DND-41 (cell line): ENCODE measurements around the gene CHRDL1.

Experiments
- ATAC-seq: fragments of 200-7000 bp; cut with Tn5 transposase; 3 replicates; pipeline ENCODE4 v1.9.1; 2021; ENCODE audit warnings: low read depth; ENCODE audit not compliant: insufficient read depth
- DNase-seq: peaks from one replicate; pipeline ENCODE4 v3.0.0-alpha.2; 2020
- H2AFZ ChIP-seq: 2 replicates; pipeline ENCODE4 v1.6.0; 2012; ENCODE audit warnings: low read depth, low read length
- H3K27ac ChIP-seq: 2 replicates; pipeline ENCODE4 v1.5.1; 2012; ENCODE audit warnings: low read length, inconsistent platforms
- H3K27me3 ChIP-seq: fragments of 200-600 bp; sonication (generic); 2 replicates; pipeline ENCODE4 v1.6.0; 2012; ENCODE audit warnings: low read length, mild to moderate bottlenecking, inconsistent platforms; ENCODE audit not compliant: insufficient read depth, poor library complexity
- H3K36me3 ChIP-seq: 2 replicates; pipeline ENCODE4 v1.5.1; 2012; ENCODE audit warnings: low read length, inconsistent platforms; ENCODE audit not compliant: insufficient read depth
- H3K4me1 ChIP-seq: 2 replicates; pipeline ENCODE4 v1.5.1; 2012; ENCODE audit warnings: mild to moderate bottlenecking, low read length; ENCODE audit not compliant: insufficient read depth
- H3K4me2 ChIP-seq: 2 replicates; pipeline ENCODE4 v1.6.0; 2012; ENCODE audit warnings: mild to moderate bottlenecking, moderate library complexity, low read length, inconsistent platforms; ENCODE audit not compliant: insufficient read depth
- H3K4me3 ChIP-seq, 2 experiments: fragments of 200-600 bp in 1 of 2; shearing (Covaris generic) in 1 of 2; 2 replicates each; pipeline ENCODE4 v1.5.1; 2012 to 2016; ENCODE audit warnings: inconsistent platforms in 2 of 2, low read length in 2 of 2, mild to moderate bottlenecking in 2 of 2, low read depth in 1 of 2, moderate library complexity in 1 of 2
- H3K79me2 ChIP-seq: 2 replicates; pipeline ENCODE4 v1.6.0; 2012; ENCODE audit warnings: low read length, inconsistent platforms; ENCODE audit not compliant: insufficient read depth
- H3K9ac ChIP-seq: 2 replicates; pipeline ENCODE4 v1.6.0; 2012; ENCODE audit warnings: low read depth, mild to moderate bottlenecking, inconsistent platforms, low read length, moderate library complexity
- H3K9me3 ChIP-seq: 2 replicates; pipeline ENCODE4 v1.5.1; 2012; ENCODE audit warnings: low read length, moderate library complexity, mild to moderate bottlenecking, inconsistent platforms; ENCODE audit not compliant: insufficient read depth, severe bottlenecking
- H4K20me1 ChIP-seq: 2 replicates; pipeline ENCODE4 v1.6.0; 2012; ENCODE audit warnings: low read length; ENCODE audit not compliant: insufficient read depth
- EZH2 ChIP-seq: IDR thresholded peaks from 3 replicates; pipeline ENCODE4 v1.6.1; 2012; ENCODE audit warnings: borderline replicate concordance, low read depth, mild to moderate bottlenecking, moderate library complexity, low read length, inconsistent platforms; ENCODE audit not compliant: severe bottlenecking
- TF ChIP-seq, protein P1 (sequence below): IDR thresholded peaks from 2 replicates; pipeline ENCODE4 v1.5.1; 2012; ENCODE audit warnings: borderline replicate concordance, low read length, moderate library complexity, mild to moderate bottlenecking; ENCODE audit not compliant: poor library complexity, severe bottlenecking; ENCODE audit errors: extremely low read depth

CHRDL1 gene

DNA sequence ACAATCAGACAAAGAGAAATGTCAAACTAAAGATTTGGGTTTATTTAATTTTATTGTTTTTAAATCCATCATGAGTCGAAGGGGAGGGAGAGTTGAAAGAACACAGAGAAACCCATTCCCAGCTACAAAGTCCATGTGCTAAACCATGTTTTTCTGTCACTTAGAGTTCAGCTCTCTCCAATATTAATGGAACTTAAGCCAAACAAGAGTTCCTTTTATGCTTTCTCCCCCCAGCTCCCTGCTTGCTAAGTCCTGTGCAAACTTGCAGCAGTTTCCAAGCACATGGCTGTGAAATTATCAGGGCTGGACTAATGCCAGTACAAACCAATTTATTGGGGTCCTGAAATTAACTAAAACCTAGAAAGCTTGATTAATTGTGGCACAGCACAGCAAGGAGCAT, 9.7 kb upstream of the CHRDL1 start:
- Histone ChIP-seq H4K20me1 (no peaks in the 10 kb centered on the region), H3K79me2 (no peaks in the 10 kb centered on the region), H2AFZ (no peak overlapping the region), H3K27ac (no peak overlapping the region), H3K4me1 (no peaks in the 10 kb centered on the region), H3K36me3 (no peaks in the 10 kb centered on the region), H3K9me3 (no peaks in the 10 kb centered on the region), H3K9ac (no peak overlapping the region), H3K4me3 (no peak overlapping the region), H3K27me3 (no peaks in the 10 kb centered on the region), H3K4me2 (no peak overlapping the region)
- ATAC-seq, result no peak
- no peak for DNase-seq
- TF ChIP-seq, protein P1, sequence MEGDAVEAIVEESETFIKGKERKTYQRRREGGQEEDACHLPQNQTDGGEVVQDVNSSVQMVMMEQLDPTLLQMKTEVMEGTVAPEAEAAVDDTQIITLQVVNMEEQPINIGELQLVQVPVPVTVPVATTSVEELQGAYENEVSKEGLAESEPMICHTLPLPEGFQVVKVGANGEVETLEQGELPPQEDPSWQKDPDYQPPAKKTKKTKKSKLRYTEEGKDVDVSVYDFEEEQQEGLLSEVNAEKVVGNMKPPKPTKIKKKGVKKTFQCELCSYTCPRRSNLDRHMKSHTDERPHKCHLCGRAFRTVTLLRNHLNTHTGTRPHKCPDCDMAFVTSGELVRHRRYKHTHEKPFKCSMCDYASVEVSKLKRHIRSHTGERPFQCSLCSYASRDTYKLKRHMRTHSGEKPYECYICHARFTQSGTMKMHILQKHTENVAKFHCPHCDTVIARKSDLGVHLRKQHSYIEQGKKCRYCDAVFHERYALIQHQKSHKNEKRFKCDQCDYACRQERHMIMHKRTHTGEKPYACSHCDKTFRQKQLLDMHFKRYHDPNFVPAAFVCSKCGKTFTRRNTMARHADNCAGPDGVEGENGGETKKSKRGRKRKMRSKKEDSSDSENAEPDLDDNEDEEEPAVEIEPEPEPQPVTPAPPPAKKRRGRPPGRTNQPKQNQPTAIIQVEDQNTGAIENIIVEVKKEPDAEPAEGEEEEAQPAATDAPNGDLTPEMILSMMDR, result no peak
- no peak for TF ChIP-seq EZH2

DNA sequence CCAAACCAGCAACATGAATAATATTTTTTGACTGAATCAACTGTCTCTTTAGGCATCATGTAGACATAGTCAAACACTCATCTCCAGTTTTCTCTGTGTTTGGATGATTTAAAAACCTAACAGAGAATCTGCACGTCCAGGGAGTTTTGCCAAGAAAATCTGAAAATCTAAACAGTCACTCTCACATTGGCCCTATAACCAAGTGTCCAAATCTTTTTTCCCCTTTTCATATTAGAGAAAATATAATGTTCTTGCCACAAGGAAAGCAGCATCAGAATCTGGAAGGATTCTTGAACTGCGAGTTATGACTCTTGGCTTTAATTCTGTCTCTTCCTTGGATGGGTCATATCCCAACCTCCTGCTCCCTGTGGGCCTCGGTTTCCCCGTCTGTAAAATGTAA, 8.8 kb upstream of the CHRDL1 start:
- Histone ChIP-seq H3K4me3 (no peak overlapping the region), H3K9ac (no peak overlapping the region), H3K9me3 (no peaks in the 10 kb centered on the region), H4K20me1 (no peaks in the 10 kb centered on the region), H3K4me2 (no peak overlapping the region), H3K36me3 (no peaks in the 10 kb centered on the region), H2AFZ (no peak overlapping the region), H3K79me2 (no peaks in the 10 kb centered on the region), H3K4me1 (no peaks in the 10 kb centered on the region), H3K27ac (no peak overlapping the region), H3K27me3 (no peaks in the 10 kb centered on the region)
- TF ChIP-seq, protein P1, result no peak
- TF ChIP-seq EZH2, result no peak
- ATAC-seq (no peak), DNase-seq (no peak)

DNA sequence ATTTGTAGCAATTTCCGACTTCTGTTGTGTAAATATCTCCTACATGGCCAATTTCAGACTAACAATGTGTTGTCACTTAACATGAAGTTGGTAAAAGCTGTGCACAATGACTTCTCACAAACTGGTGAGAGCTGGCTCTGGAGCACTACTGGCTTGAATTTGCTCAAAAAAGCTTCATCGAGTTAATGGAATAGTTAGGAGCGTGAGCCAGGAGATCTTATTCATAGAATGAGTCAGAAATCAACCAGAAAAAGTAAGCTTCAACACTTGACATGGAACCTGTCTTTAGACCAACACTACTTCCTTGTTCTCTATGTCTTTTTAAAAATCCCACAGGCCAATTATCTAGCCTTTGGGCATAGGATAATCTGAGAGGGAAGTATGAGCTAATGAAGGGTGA, 7.9 kb upstream of the CHRDL1 start:
- no peak overlapping the region for H2AFZ ChIP-seq
- H3K4me1 ChIP-seq, result no peaks in the 10 kb centered on the region
- H3K79me2 ChIP-seq, result no peaks in the 10 kb centered on the region
- no peaks in the 10 kb centered on the region for H3K27me3 ChIP-seq
- TF ChIP-seq, protein P1, result no peak
- TF ChIP-seq EZH2, result no peak
- ATAC-seq, result no peak
- no peak overlapping the region for H3K4me2 ChIP-seq
- H3K9ac ChIP-seq, result no peak overlapping the region
- no peaks in the 10 kb centered on the region for H3K9me3 ChIP-seq
- no peak overlapping the region for H3K27ac ChIP-seq
- no peaks in the 10 kb centered on the region for H4K20me1 ChIP-seq
- H3K4me3 ChIP-seq, result no peak overlapping the region
- DNase-seq, result no peak
- H3K36me3 ChIP-seq, result no peaks in the 10 kb centered on the region

DNA sequence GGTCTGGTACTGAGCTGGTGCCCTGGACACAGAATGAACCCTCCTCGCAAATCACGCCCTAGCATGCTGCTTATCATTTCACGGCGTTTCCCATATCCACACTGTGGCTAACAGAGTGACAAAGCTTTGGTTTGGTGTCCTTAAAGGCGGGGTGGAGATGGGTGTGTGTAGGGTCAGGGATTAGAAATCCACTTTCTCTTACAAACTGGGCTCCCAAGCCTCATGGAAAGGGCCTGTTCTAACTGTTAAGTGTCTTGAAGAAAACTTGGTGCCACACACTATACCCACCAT, 735 bp upstream of the CHRDL1 start:
- no peaks in the 10 kb centered on the region for H3K79me2 ChIP-seq
- no peaks in the 10 kb centered on the region for H4K20me1 ChIP-seq
- ATAC-seq (no peak), DNase-seq (no peak)
- no peak overlapping the region for H3K27ac ChIP-seq
- H3K9ac ChIP-seq, result no peak overlapping the region
- H3K4me1 ChIP-seq, result no peaks in the 10 kb centered on the region
- no peak overlapping the region for H3K4me3 ChIP-seq
- no peak overlapping the region for H2AFZ ChIP-seq
- no peaks in the 10 kb centered on the region for H3K9me3 ChIP-seq
- H3K36me3 ChIP-seq, result no peaks in the 10 kb centered on the region
- no peak overlapping the region for H3K4me2 ChIP-seq
- no peak for TF ChIP-seq EZH2
- TF ChIP-seq, protein P1, result no peak
- no peaks in the 10 kb centered on the region for H3K27me3 ChIP-seq
